NCI-H146 (cell line): ENCODE results near the gene DPP7.

Source experiments
- DNase-seq: peaks from one replicate; lab custom pipeline; 2025; lab: John Stamatoyannopoulos, UW

DPP7 gene

DNA sequence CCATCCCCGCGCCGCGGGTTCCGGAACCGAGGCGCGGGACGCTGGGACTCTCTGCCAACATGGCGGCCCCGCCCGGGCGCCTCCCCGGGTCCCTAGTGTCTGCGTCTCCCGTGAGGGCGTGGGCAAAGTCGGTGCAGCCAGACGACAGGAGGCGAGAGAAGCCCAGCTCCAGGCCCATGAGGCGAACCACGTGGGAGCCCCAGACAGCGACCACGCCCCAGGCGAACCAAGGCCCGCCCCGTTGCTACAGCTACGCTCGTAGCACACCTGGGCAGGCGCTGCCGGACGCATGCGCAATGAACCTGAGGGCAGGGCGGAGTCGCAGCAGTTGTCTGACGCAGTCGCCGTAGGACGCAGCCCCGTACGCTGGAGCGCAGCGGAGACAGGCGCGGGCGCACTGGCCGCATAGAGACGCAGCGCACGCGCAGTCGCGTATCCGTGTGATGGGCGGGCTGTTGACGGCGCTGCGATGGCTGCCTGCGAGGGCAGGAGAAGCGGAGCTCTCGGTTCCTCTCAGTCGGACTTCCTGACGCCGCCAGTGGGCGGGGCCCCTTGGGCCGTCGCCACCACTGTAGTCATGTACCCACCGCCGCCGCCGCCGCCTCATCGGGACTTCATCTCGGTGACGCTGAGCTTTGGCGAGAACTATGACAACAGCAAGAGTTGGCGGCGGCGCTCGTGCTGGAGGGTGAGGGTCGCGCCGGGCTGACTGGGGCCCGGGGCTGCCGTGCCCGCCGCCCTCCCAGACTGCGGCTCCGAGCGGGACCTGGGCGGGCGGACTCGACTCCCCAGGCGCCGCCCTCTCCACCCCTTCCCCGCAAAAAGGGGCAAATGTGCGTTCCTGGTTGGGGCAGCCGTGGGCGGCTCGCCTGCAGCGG is 27.8 kb downstream of the DPP7 start, which contains the start of gene MAN1B1:
TSS of gene MAN1B1 (plus strand) at position 455 of the 878 bp plus-strand sequence. CDS start at position 470, 15 bp downstream.
- peak; percentile 98 for DNase-seq

DNA sequence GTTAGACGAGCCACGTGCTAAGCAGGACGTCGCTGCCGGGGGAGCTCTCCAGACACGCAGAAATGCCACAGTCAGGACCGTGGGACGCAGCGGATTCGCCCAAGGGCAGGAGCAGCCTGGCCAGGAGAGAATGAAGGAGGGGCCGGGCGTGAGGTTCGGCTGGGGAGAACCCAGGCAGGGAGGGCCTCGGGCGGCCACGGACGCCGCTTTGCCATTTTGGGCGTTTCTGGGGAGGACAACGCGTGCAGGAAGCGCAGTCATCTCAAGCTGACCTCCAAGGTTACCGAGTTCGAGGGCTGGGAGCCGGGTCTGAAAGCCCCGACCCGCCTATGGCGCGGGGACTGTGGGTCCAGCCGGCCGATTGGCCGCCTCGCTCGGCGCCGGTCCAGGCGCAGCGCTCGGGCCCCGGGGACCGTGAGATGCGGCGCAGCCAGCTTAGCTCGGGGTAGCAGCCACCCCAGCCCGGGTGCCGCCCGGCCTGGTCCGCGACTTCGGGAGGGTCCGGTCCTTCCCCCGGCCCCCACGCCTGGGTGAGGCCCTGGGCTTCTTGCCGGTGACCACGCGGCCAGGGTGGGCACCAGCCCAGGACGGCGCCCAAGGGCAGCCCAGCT is 28.5 kb downstream of the DPP7 start:
- DNase-seq = peak; percentile 38

GRCh38 chr9:137084526-137084925 is 30.0 kb downstream of the DPP7 start:
- DNase-seq = no peak

- no peak for DNase-seq
Observed at GRCh38 chr9:137083394-137084004, 31.0 kb downstream of the DPP7 start.

- DNase-seq = no peak
Observed at GRCh38 chr9:137082925-137083290, 31.6 kb downstream of the DPP7 start.

GRCh38 chr9:137082222-137082924 is 32.2 kb downstream of the DPP7 start:
- no peak for DNase-seq

DNA sequence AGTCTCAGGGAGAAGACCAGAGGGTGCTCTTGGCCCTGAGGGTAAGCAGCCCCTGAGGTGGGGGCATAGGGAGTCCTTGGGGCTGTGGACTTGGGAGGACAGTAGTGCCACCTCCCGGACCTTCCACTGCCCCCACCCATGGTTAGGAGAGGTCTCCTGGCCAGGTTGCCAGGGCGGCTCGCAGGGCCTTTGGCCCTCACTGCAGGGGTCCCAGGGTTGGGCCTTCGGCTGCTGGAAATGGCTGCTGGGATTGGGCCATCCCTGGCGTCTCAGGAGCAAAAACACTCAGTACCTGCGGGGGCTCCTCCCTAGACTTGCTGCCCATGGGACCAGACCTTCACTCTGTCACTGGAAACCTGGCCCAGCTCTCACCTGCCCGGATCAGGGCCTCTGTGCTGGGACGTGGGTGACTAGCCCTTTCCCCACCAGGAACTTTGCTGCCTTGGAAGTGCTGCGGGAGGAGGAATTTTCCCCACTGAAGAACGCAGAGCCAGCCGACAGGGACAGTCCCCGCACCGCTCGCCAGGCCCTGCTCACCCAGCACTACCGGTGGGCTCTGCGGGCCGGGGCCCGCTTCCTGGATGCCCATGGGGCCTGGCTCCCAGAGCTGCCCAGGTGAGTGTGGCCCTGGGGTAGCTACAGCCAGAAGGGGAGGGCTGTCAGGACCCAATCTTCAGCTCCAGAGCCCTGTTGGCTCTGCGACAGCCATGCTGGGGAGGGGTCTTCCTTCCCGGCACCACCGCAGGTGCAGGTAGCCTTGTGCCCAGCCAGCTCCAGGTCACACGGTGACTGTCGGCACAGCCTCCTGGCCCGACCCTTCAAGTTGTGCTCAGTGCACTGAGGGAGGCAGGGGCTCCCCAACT is 34.0 kb downstream of the DPP7 start:
- no peak for DNase-seq

DNA sequence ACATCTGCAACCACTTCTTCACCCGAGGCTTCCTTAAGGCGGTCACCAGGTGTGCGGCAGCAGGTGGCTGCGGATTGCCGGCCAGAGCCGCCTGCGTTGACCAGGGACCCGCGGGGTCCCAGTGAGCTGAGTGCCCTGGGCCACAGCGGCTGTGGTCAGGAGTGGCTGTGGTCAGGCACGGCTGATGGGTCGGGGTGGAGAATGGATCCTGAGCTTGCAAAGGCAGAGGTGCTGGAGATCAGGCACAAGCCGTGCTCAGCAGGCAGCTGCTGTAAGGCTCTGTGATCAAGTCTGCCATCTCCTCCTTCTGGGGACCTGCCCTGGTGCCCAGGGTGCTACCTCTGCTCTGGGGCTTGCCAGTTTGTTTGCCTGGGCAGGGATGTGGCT is 35.1 kb downstream of the DPP7 start:
- no peak for DNase-seq

- no peak for DNase-seq
Observed at GRCh38 chr9:137078701-137079400, 35.7 kb downstream of the DPP7 start.

GRCh38 chr9:137077758-137078693 is 36.5 kb downstream of the DPP7 start:
- DNase-seq = peak; percentile 18

GRCh38 chr9:137077010-137077747 is 37.4 kb downstream of the DPP7 start, which contains the start of gene UAP1L1:
TSS of gene UAP1L1 (plus strand) at chr9:137077517. CDS start at chr9:137077533, 16 bp downstream.
- peak; percentile 51 for DNase-seq

DNA sequence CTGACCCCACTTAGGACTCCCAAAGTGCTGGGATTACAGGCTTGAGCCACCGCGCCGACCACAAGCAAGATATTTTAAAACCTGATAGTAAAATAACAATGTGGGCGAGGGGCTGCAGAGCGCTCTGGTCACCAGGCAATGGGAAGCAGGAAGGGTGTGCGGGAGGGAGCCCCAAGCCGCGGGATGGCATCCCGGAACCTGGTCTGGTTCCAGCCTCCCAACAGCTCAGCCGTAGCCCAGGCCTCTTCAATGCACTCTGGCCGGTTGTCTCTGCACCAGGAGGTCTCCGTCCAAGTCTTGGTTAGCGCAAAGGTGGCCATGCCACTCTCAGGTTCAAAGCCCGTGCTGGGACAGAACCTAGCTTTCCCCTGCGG is 37.9 kb downstream of the DPP7 start:
- DNase-seq = no peak

DNA sequence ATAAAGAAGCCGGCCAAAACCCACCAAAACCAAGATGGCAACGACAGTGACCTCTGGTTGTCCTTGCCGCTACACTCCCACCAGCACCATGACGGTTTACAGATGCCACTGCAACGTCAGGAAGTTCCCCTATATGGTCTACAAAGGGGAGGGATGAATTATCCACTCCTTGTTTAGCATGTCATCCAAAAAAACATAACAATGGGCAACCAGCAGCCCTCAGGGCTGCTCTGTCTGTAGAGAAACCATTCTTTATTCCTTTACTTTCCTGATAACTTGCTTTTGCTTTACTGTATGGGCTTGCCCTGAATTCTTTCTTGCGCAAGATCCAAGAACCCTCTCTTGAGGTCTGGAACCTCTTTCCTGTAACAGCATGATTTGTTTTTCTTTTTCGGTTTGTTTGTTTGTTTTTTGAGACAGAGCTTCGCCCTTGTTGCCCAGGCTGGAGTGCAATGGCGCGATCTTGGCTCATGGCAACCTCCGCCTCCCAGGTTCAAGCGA is 39.2 kb downstream of the DPP7 start:
- no peak for DNase-seq

DNA sequence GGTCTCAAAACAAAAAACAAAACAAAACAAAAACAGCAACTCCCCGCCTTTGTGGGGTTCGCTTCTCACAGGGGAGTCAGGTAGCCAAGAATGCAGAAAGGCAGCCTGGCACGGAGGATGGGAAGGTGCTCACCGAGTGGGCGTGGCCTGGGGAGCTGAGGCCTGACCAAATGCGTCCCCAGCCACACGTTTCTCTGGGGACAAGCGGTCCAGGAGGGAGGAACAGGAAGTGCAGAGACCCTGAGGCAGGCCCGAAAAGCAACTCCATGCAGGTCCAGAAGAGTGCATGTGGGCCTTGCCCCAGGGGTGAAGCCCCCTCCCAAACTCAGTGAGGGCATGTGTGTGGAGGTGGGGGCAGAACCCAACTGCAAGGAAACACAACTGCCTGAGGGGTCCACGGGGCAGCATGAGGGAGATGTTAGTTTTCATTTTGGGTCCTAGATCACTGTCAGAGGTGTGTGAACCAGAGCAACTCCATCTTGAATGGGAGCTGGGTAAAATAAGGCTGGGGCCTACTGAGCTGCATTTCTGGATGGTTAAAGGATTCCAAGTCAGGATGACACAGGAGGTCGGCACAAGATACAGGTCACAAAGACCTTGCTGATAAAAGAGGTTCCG is 39.8 kb downstream of the DPP7 start:
- no peak for DNase-seq

GRCh38 chr9:137073992-137074399 is 40.5 kb downstream of the DPP7 start:
- no peak for DNase-seq

DNA sequence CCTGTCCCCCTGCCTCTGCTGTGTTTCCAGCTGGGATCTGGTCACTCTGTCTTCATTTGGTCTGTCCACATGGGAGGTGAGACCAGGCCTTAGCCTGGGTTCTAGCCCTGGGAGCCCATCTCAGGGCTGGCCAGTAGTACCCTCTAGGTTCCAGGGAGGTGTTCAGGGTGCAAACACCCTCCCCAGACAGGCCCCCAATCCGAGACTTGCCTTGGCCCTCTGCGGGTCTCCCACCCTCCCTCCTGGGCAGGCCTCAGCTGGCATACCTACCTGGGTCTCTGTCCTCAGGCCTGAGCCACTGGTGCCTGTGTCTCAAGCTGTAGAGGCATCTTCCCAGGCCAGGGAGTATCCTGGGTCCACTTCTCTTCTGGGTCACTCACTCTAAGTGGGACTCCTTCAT is 43.3 kb downstream of the DPP7 start:
- no peak for DNase-seq

- DNase-seq = peak; percentile 49
Observed at GRCh38 chr9:137070906-137071275, 43.6 kb downstream of the DPP7 start.

GRCh38 chr9:137070201-137070905 is 44.2 kb downstream of the DPP7 start, which contains the start of gene SAPCD2:
TSS of gene SAPCD2 (minus strand) at chr9:137070557. CDS start at chr9:137070460, 97 bp downstream.
- peak; percentile 94 for DNase-seq
